Ramos (cell line): ENCODE results near the gene ZNF862.
"Not testable (repeated sequence)": the region's sequence is repeated elsewhere in the genome, so short reads cannot be mapped to it uniquely, and the experiment has no call there.

Experiments
- in situ Hi-C: fragments of 300-500 bp; cut with MboI; formaldehyde crosslinking; loops from one replicate; pipeline ENCODE4 v1.14.3; 2022; ENCODE audit warnings: low sequenced_read_pairs; ENCODE audit not compliant: unreplicated experiment

The ZNF862 gene

DNA sequence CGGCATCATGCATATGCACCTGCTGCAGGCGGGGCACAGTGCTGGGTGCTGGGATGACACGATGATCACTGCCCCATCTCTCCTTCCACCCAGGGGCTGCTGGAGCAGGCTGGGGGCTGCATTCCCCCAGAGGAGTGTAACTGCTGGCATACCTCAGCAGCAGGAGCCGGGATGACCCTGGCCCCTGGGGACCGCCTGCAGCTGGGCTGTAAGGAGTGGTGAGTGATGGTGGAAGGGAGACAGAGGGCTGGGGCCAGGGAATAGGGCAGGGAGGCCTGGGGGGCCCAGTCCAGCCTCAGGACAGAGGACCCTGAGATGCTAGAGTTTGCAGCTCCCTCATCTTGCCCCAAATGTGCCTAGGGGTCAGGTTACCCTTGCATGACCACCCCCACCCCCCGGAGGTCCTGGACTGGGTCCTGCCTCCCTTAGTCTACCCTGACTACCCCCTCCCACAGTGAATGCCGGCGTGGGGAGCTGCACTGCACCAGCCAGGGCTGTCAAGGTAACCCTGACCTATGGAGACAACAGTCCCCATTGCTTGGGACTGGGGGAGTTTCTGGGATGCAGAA, 14.5 kb upstream of the ZNF862 start:
- in situ Hi-C loops = no loop called here

DNA sequence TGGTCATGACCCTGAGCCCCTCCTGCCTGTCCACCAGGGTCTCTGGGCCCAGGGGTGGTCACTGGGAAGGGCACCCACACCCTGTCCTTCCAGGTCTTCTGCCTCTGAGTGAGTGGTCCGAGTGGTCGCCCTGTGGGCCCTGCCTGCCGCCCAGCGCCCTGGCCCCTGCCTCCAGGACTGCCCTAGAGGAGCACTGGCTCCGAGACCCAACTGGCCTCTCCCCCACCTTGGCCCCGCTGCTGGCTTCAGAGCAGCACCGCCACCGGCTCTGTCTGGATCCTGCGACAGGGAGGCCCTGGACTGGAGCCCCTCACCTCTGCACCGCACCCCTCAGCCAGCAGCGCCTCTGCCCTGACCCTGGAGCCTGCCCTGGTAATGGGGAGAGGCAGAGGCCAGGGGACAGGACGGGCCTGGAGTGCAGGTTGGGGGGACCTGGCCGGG, 13.9 kb upstream of the ZNF862 start:
- in situ Hi-C loops = no loop called here

DNA sequence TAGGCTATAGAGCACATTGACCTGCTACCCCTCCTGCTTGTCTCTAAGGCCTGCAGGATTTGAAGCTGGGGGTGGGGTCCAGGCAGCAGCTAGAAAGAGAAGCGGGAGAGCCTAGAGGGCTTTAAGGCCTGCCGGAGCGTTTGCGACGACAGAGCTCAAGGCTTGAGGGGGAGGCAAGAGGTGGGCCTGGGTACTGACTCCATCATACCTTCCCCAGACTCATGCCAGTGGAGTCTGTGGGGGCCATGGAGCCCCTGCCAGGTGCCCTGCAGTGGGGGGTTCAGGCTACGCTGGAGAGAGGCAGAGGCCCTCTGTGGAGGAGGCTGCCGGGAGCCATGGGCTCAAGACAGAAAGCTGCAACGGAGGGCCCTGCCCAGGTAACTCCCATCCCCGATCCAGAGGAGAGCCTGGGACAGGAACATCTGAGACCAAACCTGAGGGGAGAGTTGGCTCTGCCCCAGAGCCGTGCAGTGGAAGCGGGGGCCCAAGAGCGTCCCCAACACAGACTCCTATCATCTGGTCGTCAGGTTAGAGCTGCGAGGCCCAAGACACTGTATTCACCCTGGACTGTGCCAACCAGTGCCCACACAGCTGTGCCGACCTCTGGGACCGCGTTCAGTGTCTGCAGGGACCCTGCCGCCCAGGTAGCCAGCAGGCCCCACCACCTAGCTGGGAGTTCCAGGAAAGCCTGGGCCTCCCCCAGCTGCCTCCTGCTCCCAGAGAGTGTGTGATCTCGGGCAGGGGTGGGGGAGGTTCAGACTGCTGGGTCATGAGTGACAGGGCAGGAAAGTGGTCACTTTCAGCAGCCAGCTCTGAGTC, 13.2 kb upstream of the ZNF862 start:
- in situ Hi-C loops = no loop called here

DNA sequence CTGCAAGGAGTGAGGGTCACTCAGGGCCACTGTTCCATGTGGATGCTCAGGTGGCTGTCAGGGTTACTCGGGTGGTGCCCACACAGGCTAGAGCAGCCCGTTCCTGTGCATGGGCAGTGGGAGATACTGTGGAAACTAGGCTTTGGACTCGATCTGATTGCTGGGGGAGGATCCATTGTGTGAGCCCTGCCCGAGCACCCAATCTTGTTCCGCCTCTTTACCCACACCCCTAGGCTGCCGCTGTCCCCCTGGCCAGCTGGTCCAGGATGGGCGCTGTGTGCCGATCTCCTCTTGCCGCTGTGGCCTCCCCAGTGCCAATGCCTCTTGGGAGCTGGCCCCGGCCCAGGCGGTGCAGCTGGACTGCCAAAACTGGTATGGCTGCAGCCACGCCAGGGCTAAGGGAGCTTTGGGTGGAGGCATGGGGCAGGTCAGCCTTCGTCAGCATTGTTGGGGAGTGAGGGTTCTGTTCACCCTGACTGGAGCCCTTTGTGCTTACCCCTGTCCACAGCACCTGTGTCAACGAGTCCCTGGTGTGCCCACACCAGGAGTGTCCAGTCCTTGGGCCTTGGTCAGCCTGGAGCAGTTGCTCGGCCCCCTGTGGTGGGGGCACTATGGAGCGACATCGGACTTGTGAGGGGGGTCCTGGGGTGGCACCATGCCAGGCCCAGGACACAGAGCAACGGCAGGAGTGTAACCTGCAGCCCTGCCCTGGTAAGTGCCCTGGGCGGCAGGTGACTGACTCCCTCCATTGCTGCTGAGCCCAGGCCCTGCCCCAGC, 12.4 kb upstream of the ZNF862 start:
- in situ Hi-C loops = no loop called here

DNA sequence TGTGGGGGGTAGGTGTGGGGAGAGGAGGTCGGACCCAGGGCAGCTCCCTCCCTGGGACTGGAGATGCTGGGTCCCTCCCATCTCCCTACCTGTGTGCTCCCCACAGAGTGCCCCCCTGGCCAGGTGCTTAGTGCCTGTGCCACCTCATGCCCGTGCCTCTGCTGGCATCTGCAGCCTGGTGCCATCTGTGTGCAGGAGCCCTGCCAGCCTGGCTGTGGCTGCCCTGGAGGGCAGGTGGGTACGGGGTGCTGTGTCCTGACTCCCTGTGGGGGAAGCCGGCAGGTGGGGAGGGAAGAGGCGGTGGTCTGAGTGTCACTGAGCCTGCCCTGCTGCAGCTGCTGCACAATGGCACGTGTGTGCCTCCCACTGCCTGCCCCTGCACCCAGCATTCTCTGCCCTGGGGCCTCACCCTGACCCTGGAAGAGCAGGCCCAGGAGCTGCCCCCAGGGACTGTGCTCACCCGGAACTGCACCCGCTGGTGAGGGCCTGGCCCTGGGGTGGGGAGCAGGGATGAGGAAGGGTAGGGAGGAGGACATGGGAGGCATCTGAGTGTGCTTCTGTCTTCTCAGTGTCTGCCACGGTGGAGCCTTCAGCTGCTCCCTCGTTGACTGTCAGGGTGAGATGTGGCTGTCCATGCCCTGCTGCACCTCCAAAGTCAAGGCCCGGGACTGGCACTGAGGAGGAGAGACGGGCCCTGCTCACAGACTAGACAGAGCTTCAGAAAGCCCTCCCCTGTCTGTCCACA, 11.7 kb upstream of the ZNF862 start:
- in situ Hi-C loops = no loop called here

DNA sequence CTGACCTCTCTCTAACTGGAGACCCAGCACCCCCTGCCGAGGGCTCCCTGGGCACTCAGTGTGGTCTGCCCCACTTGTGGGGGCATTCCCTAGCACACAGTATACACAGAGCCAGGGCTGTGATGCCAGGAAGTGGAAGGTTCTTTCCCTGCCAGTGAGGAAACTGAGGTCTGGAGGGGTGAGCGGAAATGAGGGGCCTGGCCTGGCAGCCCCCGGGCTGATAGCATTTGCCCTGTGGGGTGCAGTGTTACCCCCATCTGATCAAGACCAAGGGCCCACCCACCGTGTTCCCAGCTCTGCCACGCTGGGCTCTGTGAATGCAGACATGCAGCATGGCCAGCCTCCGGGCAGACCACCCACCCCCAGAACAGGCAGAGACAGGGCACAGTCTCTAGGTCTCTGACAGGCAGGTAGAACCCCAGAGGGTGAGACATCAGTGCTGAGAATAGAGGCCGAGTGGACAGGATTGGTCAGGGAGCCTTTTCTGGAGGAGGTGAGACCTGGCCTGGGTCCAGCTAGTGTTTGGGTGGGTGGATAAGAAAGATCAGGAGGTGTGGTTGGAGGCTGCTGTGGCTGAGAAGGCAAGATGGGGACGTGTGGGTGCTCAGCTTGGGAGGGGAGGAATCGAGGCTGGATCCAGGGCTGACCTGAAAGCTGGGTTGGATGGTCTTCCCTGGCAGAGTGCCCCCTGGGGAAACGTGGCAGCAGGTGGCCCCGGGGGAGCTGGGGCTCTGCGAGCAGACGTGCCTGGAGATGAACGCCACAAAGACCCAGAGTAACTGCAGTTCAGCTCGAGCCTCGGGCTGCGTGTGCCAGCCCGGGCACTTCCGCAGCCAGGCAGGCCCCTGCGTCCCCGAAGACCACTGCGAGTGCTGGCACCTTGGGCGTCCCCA, 10.8 kb upstream of the ZNF862 start:
- in situ Hi-C loops = no loop called here

DNA sequence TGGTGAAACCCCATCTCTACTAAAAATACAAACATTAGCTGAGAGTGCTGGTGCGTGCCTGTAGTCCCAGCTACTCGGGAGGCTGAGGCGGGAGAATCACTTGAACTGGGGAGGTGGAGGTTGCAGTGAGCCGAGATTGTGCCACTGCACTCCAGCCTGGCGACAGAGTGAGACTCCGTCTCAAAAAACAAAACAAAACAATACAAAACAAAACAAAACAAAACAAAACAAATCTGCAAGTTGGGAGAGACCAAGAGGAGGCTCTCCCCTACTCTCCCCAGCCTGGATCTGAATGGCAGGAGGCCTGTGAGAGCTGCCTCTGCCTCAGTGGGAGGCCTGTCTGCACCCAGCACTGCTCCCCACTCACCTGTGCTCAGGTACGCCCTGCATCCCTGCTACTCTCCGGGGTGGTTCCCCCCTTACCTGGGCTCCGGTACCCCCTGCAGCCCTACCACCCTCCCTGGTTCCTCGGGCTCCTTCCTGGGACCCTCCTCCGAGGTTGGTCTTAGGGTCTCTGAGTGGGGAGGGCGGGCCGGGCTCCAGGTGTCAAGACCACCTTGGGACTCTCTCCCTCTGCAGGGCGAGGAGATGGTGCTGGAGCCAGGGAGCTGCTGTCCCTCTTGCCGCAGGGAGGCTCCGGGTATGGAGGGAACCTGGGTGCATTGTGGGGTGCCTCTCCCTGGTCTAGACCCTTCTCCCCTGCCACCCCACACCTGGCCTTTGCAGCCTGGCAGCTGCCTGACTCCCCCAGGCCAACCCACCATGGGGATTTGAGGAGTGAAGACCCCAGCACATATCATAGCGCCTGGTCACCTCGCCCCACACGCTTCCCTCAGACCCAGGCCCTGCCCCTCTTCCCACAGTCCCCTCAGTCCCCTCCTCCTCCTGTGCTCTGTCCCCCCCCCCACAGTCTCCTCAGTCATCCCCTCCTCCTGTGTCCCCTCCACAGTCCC, 9.5 kb upstream of the ZNF862 start:
- in situ Hi-C loops = no loop called here

DNA sequence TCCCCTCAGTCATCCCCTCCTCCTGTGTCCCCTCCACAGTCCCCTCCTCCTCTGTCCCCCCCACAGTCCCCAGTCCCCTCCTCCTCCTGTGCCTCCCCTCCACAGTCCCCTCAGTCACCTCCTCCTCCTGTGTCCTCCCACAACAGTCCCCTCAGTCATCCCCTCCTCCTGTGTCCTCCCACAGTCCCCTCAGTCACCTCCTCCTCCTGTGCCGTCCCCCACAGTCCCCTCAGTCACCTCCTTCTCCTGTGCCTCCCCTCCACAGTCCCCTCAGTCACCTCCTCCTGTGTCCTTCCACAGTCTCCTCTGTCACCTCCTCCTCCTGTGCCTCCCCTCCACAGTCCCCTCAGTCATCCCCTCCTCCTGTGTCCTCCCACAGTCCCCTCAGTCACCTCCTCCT, 7.6 kb upstream of the ZNF862 start:
- in situ Hi-C loops = not testable (repeated sequence)

DNA sequence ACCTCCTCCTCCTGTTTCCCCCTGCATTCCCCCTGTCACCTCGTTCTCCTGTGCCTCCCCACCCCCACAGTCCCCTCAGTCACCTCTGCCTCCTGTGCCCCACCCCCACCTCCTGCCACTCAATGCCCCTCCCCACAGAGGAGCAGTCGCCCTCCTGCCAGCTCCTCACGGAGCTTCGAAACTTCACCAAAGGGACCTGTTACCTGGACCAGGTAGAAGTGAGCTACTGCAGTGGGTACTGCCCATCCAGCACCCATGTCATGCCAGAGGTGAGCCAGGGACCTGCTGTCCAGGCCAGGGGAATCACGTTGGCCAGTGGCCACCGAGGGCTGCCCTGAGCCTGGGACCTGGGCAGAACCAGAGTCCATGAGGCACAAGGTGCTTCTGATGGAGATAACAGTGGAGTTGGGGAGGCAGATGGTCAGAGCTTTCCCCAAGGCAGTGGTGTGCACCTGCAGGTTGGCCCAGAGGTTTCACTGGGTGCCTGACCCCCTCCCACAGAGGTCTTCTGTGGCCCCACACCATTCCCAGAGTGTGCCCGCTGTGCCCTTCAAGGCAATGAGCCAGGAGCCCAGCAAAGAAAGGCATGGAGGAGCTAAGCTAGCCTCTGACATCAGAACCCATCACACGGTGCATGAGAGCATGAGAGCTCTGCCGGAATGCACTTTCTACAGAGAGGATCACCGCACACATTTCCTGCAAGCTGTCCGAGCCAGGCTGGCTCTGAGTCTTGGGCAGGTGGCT, 7.0 kb upstream of the ZNF862 start:
- in situ Hi-C loops = no loop called here

DNA sequence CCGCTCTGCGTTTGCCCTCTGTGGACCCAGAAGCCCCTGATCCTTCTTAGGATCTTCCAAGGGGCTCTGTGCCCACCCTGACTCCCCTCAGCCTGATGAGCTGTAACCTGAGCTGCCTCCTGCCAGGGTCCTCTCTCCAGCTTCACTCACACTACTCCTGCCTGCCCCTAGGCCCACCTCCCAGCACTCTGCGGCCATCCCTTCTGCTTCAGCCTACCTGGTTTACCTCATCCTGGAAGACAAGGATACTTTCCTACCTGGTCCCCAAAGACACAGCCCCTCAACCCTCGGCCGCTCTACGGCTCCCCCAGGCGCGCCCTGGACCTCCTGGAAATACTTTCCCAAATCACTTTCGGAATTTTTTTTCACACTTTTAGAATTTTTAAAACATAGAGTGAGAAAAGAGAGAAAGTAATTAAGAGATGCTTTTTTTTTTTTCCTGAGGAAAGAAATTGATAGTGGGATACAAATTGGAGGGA, 6.4 kb upstream of the ZNF862 start:
- in situ Hi-C loops = no loop called here

DNA sequence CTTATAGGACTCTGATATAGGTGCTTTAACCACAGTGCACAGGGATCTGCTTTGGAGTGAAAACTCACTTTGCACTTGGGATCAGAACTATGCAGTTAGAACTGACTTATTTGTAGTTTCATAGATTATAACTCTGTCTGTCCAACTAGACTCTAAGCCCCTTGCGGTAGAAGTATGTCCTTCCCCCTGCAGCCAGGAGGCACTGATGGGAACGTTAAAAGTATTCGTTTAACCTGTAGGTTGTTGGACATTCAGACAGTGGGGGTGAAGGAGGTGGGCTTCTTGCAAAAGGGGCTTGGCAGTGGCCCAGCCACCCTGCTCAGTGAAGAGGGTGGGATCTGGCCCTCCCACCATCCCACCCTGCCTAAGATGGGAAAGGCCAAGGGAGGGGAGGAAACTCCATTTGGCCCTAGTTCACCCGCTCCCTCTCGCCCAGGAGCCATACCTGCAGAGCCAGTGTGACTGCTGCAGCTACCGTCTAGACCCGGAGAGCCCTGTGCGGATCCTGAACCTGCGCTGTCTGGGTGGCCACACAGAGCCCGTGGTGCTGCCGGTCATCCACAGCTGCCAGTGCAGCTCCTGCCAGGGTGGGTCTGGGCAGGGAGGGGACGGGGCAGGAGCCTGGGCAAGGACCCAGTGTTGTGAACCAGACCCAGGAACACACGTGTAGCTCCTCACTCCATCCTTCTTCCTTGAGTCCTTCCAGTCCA, 5.7 kb upstream of the ZNF862 start:
- in situ Hi-C loops = no loop called here

DNA sequence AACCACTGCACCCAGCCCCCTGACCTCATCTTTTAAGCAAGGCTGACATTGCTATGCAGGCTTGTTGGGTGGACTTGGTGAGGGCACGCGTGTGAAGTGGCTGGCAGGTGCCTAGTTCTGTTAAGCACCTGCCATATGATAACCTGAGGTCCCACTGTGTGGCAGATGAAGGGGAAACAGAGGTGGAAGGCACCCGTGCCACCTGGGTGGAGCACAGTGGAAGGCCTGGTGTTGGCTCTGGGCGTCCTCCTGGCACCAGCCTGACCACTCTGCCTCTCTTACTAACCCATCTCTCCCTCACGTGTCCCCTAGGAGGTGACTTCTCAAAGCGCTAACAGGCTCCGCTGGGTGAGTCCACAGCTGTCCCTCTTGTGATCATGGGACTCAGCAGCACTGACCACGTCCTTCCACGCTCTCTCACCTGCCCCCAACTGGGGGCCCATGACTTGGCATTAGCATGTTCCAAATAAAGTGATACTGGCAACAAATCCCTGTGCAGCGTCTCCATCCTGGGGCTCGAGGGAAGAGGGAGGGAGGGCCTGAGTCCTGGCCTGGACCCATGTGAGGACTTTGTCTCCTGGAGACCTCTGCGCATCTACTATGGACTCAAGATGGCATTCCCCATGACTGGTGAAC, 4.6 kb upstream of the ZNF862 start:
- in situ Hi-C loops = no loop called here

DNA sequence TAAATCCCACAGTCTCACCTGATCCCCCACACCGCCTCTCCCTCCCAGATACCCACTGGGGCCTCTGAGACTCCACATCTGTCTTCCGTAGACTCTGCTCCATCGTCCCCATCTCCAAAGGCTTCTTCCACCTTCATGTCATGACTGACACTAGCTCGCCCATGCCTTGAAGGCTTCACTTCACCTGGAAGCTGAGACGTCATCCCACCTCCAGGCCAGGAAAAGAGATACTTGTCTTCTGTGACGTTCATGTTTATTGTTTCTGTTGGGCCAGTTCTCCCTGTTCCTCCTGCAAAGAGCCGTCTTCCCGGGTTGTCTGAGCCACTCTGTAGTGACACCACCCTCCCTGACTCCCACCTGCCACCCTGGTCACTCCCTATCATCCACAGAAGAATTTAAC, 3.6 kb upstream of the ZNF862 start:
- in situ Hi-C loops = no loop called here

DNA sequence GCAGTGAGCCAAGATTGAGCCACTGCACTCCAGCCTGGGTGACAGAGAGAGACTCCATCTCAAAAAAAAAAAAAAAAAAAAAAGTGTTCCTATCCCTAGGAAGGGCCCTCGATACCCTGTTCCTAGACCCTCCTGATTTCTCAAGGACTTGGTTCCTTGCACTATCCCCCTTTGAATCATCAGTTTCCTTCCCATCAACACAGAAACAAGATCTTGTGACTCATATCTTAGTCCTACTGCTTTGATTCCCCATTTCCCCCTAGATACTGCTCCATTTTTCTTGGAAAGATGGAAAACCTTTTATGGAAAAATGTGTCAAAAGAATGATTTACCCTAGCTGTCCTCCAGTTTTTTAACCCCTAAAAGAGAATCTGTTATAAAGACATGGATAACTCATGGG, 1.7 kb upstream of the ZNF862 start:
- in situ Hi-C loops = no loop called here

DNA sequence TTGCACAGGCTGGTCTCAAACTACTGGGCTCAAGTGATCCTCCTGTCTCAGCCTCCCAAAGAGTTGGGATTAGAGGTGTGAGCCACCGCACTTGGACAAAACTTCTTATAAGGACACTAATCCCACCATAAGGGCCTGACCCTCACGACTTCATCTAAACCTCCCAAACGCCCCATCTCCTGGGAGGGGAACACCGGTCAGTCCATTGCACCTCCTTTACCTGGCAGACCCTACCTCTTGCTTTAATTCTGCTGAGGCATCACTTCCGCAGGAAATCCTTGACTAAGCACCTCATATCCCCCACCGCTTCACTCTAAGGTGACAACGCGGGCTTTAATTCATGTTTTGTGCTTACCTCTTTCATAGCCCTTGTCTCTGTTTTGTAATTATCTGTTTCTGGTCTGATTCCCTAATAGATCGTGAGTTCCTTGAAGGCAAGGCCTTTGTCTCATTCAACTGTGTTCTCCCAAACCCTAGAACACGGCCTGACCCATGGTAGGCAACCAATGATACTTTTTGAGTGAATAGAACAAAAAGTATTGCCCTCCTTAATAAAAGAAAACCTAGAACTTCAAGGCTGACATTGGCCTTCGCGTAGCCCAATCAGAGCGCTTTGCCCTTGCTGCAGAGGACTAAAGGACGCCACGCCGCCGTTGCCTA, 481 bp upstream of the ZNF862 start:
- in situ Hi-C loops = no loop called here

DNA sequence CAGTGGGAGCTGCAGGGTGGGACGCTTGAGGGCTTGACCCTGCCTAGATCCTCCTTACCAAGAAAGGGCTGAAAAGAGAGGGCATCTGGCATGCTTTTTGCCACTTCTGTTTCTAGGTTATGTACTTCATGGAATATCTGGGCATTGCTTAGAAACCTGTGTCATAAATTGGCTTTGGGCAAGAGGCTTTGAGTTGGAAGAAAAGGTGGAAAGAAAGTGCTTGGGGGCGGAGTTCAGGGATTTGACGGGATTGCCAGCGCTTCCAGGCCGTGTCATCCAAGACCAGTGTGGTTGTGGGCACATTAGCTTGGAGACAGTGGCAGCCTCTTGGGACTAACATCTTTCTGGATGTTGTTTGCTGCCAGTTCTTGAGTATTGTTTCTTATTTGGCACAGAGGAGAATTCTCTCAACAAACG, 825 bp downstream of the ZNF862 start:
- in situ Hi-C loops = no loop called here
